Activated CD8-positive, alpha-beta T cell treated with anti-CD3 and anti-CD28 coated beads for 36 hours (primary cell): Measurements from ENCODE around the gene EVC. TPM values are rescaled to one million over a fixed set of nuclear protein-coding genes. Genes with fewer than 3 reads are reported as not detected.

Experiments
- ATAC-seq: fragments of 200-7000 bp; cut with Tn5 transposase; one replicate; pipeline ENCODE4 v1.10.0; 2021; ENCODE audit warnings: mild to moderate bottlenecking, moderate library complexity
- CTCF ChIA-PET: fragments of 350-600 bp; sonication (Branson Sonifier 250); formaldehyde crosslinking; loops from one replicate; lab custom pipeline; 2021; ENCODE audit warnings: antibody characterized with exemption; lab: Charles Lee
- POLR2A ChIA-PET: fragments of 350-600 bp; sonication (Branson Sonifier 250); formaldehyde crosslinking; loops from one replicate; lab custom pipeline; 2021; ENCODE audit warnings: antibody characterized with exemption; lab: Charles Lee
- DNase-seq: peaks from one replicate; pipeline ENCODE4 v3.0.0-alpha.2; 2020
- H3K27ac Mint-ChIP-seq: one replicate; pipeline ENCODE4 v1.8.0; 2021; ENCODE audit warnings: mild to moderate bottlenecking, mixed read lengths
- H3K27me3 Mint-ChIP-seq: one replicate; pipeline ENCODE4 v1.8.0; 2021; ENCODE audit warnings: mixed read lengths
- H3K36me3 Mint-ChIP-seq: one replicate; pipeline ENCODE4 v1.8.0; 2021; ENCODE audit warnings: low read depth, mixed read lengths
- H3K4me1 Mint-ChIP-seq: one replicate; pipeline ENCODE4 v1.8.0; 2021; ENCODE audit warnings: low read depth, mixed read lengths
- H3K4me3 Mint-ChIP-seq: one replicate; pipeline ENCODE4 v1.8.0; 2021; ENCODE audit warnings: mild to moderate bottlenecking, moderate library complexity, mixed read lengths
- H3K9me3 Mint-ChIP-seq: one replicate; pipeline ENCODE4 v1.8.0; 2021; ENCODE audit warnings: mixed read lengths
- CTCF ChIP-seq: fragments of 200-600 bp; IDR thresholded peaks from one replicate; pipeline ENCODE4 v1.8.0; 2022; ENCODE audit warnings: antibody characterized with exemption, mild to moderate bottlenecking
- intact Hi-C: fragments of 100-400 bp; cut with micrococcal nuclease; formaldehyde crosslinking; loops from one replicate; pipeline ENCODE4 v1.10.0; 2022
- total RNA-seq, 2 experiments: library from RNA; stranded (reverse); gene quantifications; one replicate each; pipeline ENCODE4 v1.2.3, GENCODE V29; 2021

EVC gene
- total RNA-seq, 2 experiments from 2014 or later, result 2.0 to 2.5 TPM

GRCh38 chr4:5816851-5817375 is 105.9 kb downstream of the EVC start:
- no peak for TF ChIP-seq CTCF
- no peak overlapping the region for H3K4me3 Mint-ChIP-seq
- no peak for DNase-seq
- H3K27me3 Mint-ChIP-seq, result no peaks in the 10 kb centered on the region
- no peak for ATAC-seq
- no peaks in the 10 kb centered on the region for H3K36me3 Mint-ChIP-seq
- H3K27ac Mint-ChIP-seq, result no peak overlapping the region
- intact Hi-C loops, result no loop called here
- no peaks in the 10 kb centered on the region for H3K9me3 Mint-ChIP-seq
- no peaks in the 10 kb centered on the region for H3K4me1 Mint-ChIP-seq
- POLR2A ChIA-PET, result no interaction called here
- CTCF ChIA-PET, result no interaction called here

DNA sequence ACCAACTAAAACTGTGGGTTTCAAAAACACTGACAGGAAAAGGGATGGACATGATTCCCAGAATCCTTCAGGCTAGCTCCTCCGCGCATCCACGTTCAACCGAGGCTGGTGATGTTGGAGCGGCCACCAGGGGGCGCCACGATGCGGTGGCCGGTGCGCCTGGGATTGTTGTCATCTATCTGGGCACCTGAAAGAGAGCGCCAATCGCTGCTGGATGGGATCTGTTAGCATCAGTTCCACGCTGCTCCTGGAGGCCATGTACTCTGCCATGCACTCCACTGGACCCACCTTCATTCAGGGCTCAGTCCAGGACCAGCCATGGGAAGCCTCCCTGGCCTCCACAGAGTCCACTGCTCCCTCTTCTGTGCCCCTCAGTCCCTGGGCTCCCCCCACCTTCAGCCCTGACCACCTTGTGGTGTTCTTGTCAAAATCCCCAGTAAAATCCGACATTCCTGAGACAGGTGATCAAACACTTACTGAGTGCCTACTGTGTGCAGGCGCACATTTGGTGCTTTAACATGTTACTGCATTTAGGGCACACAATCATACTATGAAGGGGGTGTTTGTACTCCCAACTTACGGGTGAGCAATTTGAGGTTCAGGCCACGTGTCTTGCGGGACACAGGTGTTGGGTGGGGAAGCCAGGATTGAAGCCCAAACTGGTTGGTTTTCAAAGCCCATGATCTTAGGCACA is 110.8 kb downstream of the EVC start:
- TF ChIP-seq CTCF, result peak; percentile 74
- Mint-ChIP-seq H3K4me1 (peaks cover 8% of the 10 kb centered on the region), H3K4me3 (no peak overlapping the region), H3K36me3 (no peaks in the 10 kb centered on the region), H3K27ac (no peak overlapping the region), H3K9me3 (no peaks in the 10 kb centered on the region), H3K27me3 (no peaks in the 10 kb centered on the region)
- intact Hi-C loops, result no loop called here
- ChIA-PET CTCF (interaction anchor here (1.1 kb wide), 1 partner anchor 188 kb away, joined by 3 read pairs; no protein-coding TSS in a partner anchor), POLR2A (interaction anchor here (0.7 kb wide), 1 partner anchor 795 kb away, joined by 3 read pairs; no protein-coding TSS in a partner anchor)
- DNase-seq, result peak; percentile 16
- no peak for ATAC-seq

GRCh38 chr4:5822619-5823018 is 111.6 kb downstream of the EVC start:
- ChIA-PET POLR2A (interaction anchor here (0.6 to 0.7 kb wide), 2 partner anchors 89 to 795 kb away, joined by 3 read pairs; no protein-coding TSS in a partner anchor), CTCF (no interaction called here)
- Mint-ChIP-seq H3K9me3 (no peaks in the 10 kb centered on the region), H3K4me1 (peaks cover 10% of the 10 kb centered on the region), H3K27me3 (no peaks in the 10 kb centered on the region), H3K27ac (no peak overlapping the region), H3K36me3 (no peaks in the 10 kb centered on the region), H3K4me3 (no peak overlapping the region)
- TF ChIP-seq CTCF, result no peak
- intact Hi-C loops, result no loop called here
- DNase-seq, result no peak
- ATAC-seq, result no peak

GRCh38 chr4:5823542-5824211 is 112.7 kb downstream of the EVC start:
- Mint-ChIP-seq H3K4me3 (no peak overlapping the region), H3K4me1 (peaks cover 10% of the 10 kb centered on the region), H3K9me3 (no peaks in the 10 kb centered on the region), H3K27ac (no peak overlapping the region), H3K36me3 (no peaks in the 10 kb centered on the region), H3K27me3 (no peaks in the 10 kb centered on the region)
- no peak for TF ChIP-seq CTCF
- ATAC-seq (peak; percentile 56), DNase-seq (peak; percentile 24)
- intact Hi-C loops, result no loop called here
- ChIA-PET CTCF (interaction anchor here (1.5 kb wide), 1 partner anchor 11 kb away, joined by 4 read pairs; no protein-coding TSS in a partner anchor), POLR2A (interaction anchor here (0.6 kb wide), 1 partner anchor 88 kb away, joined by 3 read pairs; no protein-coding TSS in a partner anchor)

DNA sequence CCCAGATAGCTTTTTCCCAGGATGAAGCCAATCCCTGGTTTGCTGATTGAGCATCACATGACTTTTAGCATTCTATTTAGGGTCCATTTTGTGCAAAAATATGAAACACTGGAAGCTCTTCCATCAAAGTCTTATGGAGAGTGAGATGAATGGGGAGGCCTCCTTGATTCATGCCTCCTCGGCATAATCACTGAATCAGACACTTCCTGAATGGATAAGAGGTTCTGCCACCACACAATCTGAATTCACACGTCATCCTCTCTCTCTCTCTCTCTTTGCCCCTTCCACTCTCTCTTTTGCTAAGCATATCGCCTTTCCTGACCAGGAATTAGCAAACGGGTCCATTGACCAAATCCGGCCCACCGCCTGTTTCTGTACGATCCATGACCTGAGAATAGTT is 113.2 kb downstream of the EVC start:
- H3K4me3 Mint-ChIP-seq, result no peak overlapping the region
- no peak overlapping the region for H3K27ac Mint-ChIP-seq
- DNase-seq (no peak), ATAC-seq (no peak)
- H3K27me3 Mint-ChIP-seq, result no peaks in the 10 kb centered on the region
- H3K4me1 Mint-ChIP-seq, result peaks cover 10% of the 10 kb centered on the region
- H3K9me3 Mint-ChIP-seq, result no peaks in the 10 kb centered on the region
- intact Hi-C loops, result no loop called here
- CTCF ChIA-PET, result interaction anchor here (1.5 kb wide), 1 partner anchor 11 kb away, joined by 4 read pairs; no protein-coding TSS in a partner anchor
- POLR2A ChIA-PET, result no interaction called here
- H3K36me3 Mint-ChIP-seq, result no peaks in the 10 kb centered on the region
- no peak for TF ChIP-seq CTCF
